HG03442 (cell line): Measurements from ENCODE around the gene BRD4.

Experiments
- ATAC-seq: cut with Tn5 transposase; IDR thresholded peaks from one replicate; pipeline ENCODE4 v1.9.1; 2021; ENCODE audit warnings: mild to moderate bottlenecking, moderate library complexity; ENCODE audit not compliant: unreplicated experiment

The BRD4 gene

DNA sequence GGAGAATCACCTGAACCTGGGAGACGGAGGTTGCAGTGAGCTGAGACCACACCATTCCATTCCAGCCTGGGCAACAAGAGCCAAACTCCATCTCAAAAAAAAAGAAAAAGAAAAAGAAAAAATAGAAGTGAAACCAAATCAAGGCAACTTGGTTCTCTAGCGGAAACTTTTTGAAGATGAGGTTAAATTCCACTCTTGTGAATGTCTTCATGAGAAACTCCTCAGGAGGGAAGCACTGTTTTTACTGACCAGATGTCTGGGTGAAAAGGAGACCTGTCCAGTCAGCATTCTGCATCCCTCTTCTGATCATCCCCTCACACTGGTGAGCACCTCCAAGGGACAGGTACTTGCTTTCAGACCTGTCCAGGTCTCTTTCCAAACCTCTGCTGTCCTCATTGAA, 15.8 kb downstream of the BRD4 start:
- no peak for ATAC-seq

GRCh38 chr19:15315101-15315500, 17.2 kb downstream of the BRD4 start:
- ATAC-seq, result no peak

- ATAC-seq, result no peak
These were observed 18.6 kb downstream of the BRD4 start for GRCh38 chr19:15313649-15314279.

- ATAC-seq, result no peak
These were observed 25.2 kb downstream of the BRD4 start for GRCh38 chr19:15307169-15307568.

GRCh38 chr19:15305582-15306334, 26.6 kb downstream of the BRD4 start:
- ATAC-seq, result no peak

- ATAC-seq, result no peak
These were observed 28.1 kb downstream of the BRD4 start for GRCh38 chr19:15304140-15304705.

- ATAC-seq, result no peak
These were observed 29.1 kb downstream of the BRD4 start for GRCh38 chr19:15303105-15303780.

GRCh38 chr19:15300533-15301197, 31.7 kb downstream of the BRD4 start:
- no peak for ATAC-seq

DNA sequence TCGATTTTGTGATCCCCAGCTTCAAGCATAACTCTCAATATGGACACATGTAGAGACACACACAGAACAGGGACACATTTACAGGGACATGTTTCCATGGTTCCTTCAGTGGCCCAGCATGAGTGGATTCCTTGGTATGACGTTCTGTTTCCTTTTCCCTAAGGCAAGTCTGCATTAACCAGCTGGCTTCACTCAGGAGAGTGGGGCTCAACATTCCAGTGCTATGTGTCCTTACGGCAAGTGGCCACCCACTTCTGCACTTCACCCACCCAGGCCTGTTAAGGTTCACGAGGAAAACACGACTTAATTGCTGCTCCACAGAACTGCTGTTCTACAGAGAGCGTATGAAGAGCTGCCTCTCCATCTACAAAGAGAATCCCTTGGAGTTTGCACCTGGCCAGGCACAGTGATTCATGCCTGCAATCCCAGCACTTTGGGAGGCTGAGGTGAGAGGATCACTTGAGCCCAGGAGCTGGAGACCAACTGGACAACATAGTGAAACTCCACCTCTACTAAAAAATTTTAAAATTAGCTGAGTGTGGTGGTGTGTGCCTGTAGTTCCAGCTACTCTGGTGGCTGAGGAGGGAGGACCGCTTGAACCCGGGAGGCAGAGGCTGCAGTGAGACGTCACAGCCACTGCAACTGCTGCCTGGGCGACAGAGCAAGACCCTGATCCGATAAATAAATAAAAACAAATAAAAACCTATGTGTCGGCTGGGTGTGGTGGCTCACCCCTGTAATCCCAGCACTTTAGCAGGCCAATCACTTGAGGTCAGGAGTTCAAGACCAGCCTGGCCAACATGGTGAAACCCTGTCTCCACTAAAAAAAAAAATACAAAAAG, 32.5 kb downstream of the BRD4 start:
- ATAC-seq, result no peak

DNA sequence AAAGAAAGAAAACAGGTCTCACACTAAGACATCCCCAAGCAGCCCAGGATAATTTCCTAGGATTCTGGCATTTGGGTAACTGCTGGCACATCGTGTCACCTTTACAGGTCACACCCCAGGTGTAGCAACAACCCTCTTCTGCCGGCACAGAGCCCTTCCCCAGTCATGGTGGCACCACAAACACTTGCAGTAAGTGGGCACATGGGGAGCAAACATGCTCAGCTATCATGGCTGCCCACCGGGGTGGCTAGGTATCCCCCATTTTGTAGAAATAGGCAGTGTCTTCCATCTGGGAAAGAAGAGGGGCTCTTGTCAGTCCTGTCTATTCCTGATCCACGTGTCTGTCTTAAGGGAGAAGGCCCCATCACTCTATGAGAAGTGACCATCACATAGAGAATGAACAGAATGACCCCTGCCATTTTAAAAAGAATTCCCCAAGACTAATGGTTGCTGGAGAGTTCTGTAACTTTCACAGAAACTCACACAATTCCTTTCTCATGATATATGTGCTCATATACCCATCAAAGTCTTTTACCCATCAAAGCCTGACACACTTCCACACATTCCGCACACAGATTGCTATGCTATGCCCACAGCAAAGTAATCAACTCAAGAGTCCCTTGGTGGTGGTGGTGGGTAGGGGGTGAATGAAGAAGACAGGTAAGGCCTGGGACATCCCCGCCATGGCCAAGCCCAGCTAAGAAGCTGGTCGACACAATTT, 33.3 kb downstream of the BRD4 start:
- no peak for ATAC-seq

GRCh38 chr19:15297416-15298224, 34.7 kb downstream of the BRD4 start:
- ATAC-seq, result no peak

DNA sequence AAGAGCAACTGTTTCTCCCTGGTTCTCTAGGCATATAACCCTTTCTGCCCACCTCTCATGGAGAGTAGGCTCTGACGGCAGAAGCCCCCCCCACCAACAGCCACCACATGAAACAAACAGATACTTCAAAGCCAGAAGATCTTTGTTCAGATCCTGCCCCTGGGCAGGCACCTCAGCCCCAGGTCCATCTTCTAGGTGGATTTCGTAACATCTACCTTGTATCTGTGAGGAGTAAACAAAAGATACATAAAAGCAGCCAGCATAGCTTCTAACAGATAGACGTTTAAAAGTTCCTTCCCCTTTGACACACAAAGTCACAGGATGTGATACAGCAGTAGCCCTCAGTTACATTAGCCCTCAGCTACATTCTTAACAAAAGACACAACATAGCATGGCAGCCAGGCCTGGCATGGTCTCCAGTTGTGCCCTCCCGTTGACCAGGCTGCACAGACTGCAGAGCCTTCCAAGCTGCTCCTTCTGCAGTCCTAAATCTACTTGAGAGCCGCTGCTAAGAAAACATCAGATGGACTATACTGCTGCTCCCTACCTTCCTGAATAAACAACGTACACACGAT, 35.4 kb downstream of the BRD4 start:
- no peak for ATAC-seq

DNA sequence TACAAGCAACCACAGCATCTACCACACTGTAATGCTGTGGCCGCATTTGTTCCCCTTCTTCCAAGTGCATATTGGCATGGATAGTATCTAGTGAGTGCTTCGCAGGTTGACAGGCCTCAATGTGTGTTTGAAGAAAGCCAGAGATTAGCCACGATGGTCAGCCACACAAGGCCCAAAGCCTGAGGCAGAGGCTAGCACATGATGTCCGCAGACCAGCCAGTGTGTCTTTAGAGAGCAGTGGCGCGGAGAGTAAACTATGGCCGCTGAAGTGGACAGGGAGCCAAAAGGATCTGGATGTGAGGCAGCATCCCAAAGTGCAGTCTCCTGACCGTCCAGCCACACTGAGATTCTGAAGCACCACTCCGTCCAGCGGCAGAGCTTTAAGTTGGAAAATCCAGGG, 36.0 kb downstream of the BRD4 start:
- no peak for ATAC-seq

- ATAC-seq, result no peak
These were observed 37.8 kb downstream of the BRD4 start for GRCh38 chr19:15294561-15294990.

- no peak for ATAC-seq
These were observed 38.4 kb downstream of the BRD4 start for GRCh38 chr19:15293781-15294491.

- no peak for ATAC-seq
These were observed 39.3 kb downstream of the BRD4 start for GRCh38 chr19:15292847-15293582.

- ATAC-seq, result no peak
These were observed 40.2 kb downstream of the BRD4 start for GRCh38 chr19:15292140-15292539.
